ENCODE measurements around the gene BACH1.

BACH1 gene

GRCh38 chr21:29307718-29308455, 9.2 kb downstream of the BACH1 start:
- no peak overlapping the region for H3K4me3 ChIP-seq (ENCODE audit: low read depth, low read length)
- TF ChIP-seq, protein P1, sequence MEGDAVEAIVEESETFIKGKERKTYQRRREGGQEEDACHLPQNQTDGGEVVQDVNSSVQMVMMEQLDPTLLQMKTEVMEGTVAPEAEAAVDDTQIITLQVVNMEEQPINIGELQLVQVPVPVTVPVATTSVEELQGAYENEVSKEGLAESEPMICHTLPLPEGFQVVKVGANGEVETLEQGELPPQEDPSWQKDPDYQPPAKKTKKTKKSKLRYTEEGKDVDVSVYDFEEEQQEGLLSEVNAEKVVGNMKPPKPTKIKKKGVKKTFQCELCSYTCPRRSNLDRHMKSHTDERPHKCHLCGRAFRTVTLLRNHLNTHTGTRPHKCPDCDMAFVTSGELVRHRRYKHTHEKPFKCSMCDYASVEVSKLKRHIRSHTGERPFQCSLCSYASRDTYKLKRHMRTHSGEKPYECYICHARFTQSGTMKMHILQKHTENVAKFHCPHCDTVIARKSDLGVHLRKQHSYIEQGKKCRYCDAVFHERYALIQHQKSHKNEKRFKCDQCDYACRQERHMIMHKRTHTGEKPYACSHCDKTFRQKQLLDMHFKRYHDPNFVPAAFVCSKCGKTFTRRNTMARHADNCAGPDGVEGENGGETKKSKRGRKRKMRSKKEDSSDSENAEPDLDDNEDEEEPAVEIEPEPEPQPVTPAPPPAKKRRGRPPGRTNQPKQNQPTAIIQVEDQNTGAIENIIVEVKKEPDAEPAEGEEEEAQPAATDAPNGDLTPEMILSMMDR (IDR thresholded peaks at IDR 0.05; ENCODE audit: borderline replicate concordance, insufficient read depth, low read depth, low read length): no peak

DNA sequence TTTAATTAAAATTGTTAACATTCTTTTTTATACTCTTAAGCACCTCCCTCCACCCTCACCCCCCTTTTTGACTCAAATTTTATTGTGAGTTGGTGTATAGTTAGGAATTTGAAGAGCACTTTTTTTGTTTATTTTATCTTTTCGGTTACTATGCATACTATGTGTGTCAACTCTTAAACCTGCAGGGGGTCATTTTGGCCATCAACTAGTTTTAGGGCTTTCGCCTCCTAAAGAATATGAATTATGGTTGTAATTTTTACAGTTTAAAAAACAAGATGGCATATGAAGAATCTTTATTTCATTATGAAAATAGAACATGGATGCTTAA, 9.7 kb downstream of the BACH1 start:
- TF ChIP-seq, protein P1 (IDR thresholded peaks at IDR 0.05; ENCODE audit: borderline replicate concordance, insufficient read depth, low read depth, low read length): no peak
- no peak overlapping the region for H3K4me3 ChIP-seq (ENCODE audit: low read depth, low read length)

DNA sequence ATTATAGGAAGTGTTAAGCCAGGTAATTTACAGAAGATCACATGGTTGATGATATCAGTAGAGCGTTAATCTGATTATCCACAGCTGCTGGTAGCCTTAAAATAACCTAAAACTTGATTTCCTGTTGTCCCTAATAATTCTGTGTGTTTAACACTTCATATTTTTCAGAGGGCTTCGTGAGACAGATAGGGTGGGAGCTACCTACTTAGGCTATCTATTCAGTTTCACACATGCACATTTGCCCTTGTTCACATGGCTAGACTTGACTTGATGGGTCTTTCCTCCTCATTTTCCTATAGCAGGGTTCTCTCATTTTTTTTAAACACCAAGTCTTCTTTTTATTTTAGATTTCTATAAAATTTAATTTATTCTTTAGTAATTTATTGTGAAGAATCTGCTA, 11.0 kb downstream of the BACH1 start:
- TF ChIP-seq, protein P1 (IDR thresholded peaks at IDR 0.05; ENCODE audit: borderline replicate concordance, insufficient read depth, low read depth, low read length): no peak
- H3K4me3 ChIP-seq (ENCODE audit: low read depth, low read length): no peak overlapping the region

DNA sequence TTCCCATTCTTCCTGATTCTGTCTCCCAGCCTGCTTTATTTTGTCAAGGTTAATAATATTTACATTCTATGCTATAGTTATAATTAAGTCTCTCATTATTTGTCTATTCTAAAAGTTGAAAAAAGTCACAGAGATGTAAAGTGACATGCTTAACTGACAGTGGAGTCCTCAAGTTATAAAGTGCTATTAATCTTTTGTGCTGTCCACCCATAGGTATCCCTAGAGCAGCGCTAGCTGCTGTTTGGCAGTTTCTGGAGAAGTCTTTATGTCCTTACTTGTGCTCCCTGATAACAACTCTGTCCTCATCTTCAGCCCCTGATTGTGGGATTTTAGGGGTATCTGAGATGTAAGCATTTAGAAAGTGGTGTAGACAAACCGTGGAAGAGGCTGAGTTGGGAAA, 13.1 kb downstream of the BACH1 start:
- TF ChIP-seq, protein P1 (IDR thresholded peaks at IDR 0.05; ENCODE audit: borderline replicate concordance, insufficient read depth, low read depth, low read length): no peak
- H3K4me3 ChIP-seq (ENCODE audit: low read depth, low read length): no peak overlapping the region

DNA sequence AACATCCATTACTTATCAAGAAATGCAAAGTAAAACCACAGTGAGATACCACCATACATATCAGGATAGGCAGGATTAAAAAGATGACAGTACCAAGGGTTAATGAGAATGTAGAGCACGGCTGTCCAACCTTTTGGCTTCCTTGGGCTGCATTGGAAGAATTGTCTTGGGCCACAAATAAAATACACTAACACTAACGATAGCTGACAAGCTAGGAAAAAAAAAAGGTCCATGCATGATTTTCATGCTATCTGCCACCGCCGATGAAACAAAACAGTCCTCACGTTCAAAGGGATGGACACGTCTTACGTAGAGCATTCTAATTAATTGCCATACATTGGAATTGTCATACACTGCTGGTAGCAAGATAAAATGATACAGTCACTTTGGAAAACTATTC, 14.3 kb downstream of the BACH1 start:
- H3K4me3 ChIP-seq (ENCODE audit: low read depth, low read length): no peak overlapping the region
- TF ChIP-seq, protein P1 (IDR thresholded peaks at IDR 0.05; ENCODE audit: borderline replicate concordance, insufficient read depth, low read depth, low read length): no peak

GRCh38 chr21:29313662-29314408, 15.1 kb downstream of the BACH1 start:
- TF ChIP-seq, protein P1 (IDR thresholded peaks at IDR 0.05; ENCODE audit: borderline replicate concordance, insufficient read depth, low read depth, low read length): no peak
- H3K4me3 ChIP-seq (ENCODE audit: low read depth, low read length): no peak overlapping the region

Measured in GM12875 (cell line).